Caco-2 (cell line): ENCODE results near the gene OLR1. TPM values are rescaled to one million over a fixed set of nuclear protein-coding genes. Genes with fewer than 3 reads are reported as not detected.

Experiments used
- BruUV-seq: library from RNA; stranded (reverse); fragments of 400-500 nt; replicated peaks from 2 replicates; lab custom pipeline; 2021; lab: Mats Ljungman, UMichigan
- CTCF ChIA-PET: fragments of 300-600 bp; sonication (Branson Sonifier 250); formaldehyde crosslinking; loops from one replicate; lab custom pipeline; 2022; ENCODE audit warnings: antibody characterized with exemption; lab: Charles Lee
- POLR2A ChIA-PET: fragments of 300-600 bp; sonication (Branson Sonifier 250); formaldehyde crosslinking; loops from one replicate; lab custom pipeline; 2022; ENCODE audit warnings: antibody characterized with exemption; lab: Charles Lee
- DNase-seq, 2 experiments: peaks; one replicate each; pipeline versions ENCODE4 v3.0.0 to v3.0.0-alpha.2; 2020 to 2022
- H3K27me3 ChIP-seq: replicated peaks from 2 replicates; pipeline ENCODE4 v1.6.0; 2011; ENCODE audit warnings: low read length; ENCODE audit not compliant: control insufficient read depth, insufficient read depth
- H3K36me3 ChIP-seq: 2 replicates; pipeline ENCODE4 v1.5.1; 2011; ENCODE audit warnings: low read length; ENCODE audit not compliant: control insufficient read depth, insufficient read depth
- H3K4me1 ChIP-seq: fragments of 250-450 bp; sonication (Bioruptor Pico); 2 replicates; pipeline ENCODE4 v1.5.1; 2020; ENCODE audit warnings: mild to moderate bottlenecking
- H3K4me3 ChIP-seq: 2 replicates; pipeline ENCODE4 v1.5.1; 2011; ENCODE audit warnings: low read depth, mild to moderate bottlenecking, control low read depth, low read length
- H3K9me3 ChIP-seq: fragments of 250-450 bp; sonication (Bioruptor Pico); 2 replicates; pipeline ENCODE4 v1.5.1; 2020; ENCODE audit warnings: mild to moderate bottlenecking, moderate library complexity
- H3K27ac Mint-ChIP-seq: one replicate; pipeline ENCODE4 v1.8.0; 2022; ENCODE audit warnings: mixed read lengths; ENCODE audit not compliant: unreplicated experiment
- H3K27me3 Mint-ChIP-seq: one replicate; pipeline ENCODE4 v1.8.0; 2022; ENCODE audit warnings: mixed read lengths; ENCODE audit not compliant: insufficient read depth, unreplicated experiment
- H3K36me3 Mint-ChIP-seq: one replicate; pipeline ENCODE4 v1.8.0; 2022; ENCODE audit warnings: mild to moderate bottlenecking, mixed read lengths; ENCODE audit not compliant: insufficient read depth, unreplicated experiment
- H3K4me1 Mint-ChIP-seq: one replicate; pipeline ENCODE4 v1.8.0; 2022; ENCODE audit warnings: low read depth, mixed read lengths; ENCODE audit not compliant: unreplicated experiment
- H3K4me3 Mint-ChIP-seq: one replicate; pipeline ENCODE4 v1.8.0; 2022; ENCODE audit warnings: mild to moderate bottlenecking, moderate library complexity, mixed read lengths; ENCODE audit not compliant: unreplicated experiment
- H3K9me3 Mint-ChIP-seq: one replicate; pipeline ENCODE4 v1.8.0; 2022; ENCODE audit warnings: mixed read lengths; ENCODE audit not compliant: unreplicated experiment
- intact Hi-C: fragments of 100-400 bp; cut with micrococcal nuclease; formaldehyde crosslinking; loops from one replicate; pipeline ENCODE4 v1.10.0; 2022; ENCODE audit not compliant: unreplicated experiment
- total RNA-seq: library from RNA; stranded (reverse); gene quantifications from 2 replicates; pipeline ENCODE4 v1.2.3, GENCODE V29; 2022
- TF ChIP-seq, protein P1 (sequence below), 2 experiments: fragments of 200-600 bp in 1 of 2; IDR thresholded peaks; 1 replicate in 1 of 2; 2 replicates in 1 of 2; pipeline versions ENCODE4 v1.5.1 to v1.8.0; 2011 to 2022; ENCODE audit warnings: antibody characterized with exemption in 1 of 2, control low read depth in 1 of 2, inconsistent platforms in 1 of 2, low read depth in 1 of 2, low read length in 1 of 2, mild to moderate bottlenecking in 1 of 2, moderate library complexity in 1 of 2; ENCODE audit not compliant: insufficient read depth in 1 of 2, severe bottlenecking in 1 of 2, unreplicated experiment in 1 of 2

OLR1 gene
- total RNA-seq, 1 experiment from 2014 or later, result 183 TPM

DNA sequence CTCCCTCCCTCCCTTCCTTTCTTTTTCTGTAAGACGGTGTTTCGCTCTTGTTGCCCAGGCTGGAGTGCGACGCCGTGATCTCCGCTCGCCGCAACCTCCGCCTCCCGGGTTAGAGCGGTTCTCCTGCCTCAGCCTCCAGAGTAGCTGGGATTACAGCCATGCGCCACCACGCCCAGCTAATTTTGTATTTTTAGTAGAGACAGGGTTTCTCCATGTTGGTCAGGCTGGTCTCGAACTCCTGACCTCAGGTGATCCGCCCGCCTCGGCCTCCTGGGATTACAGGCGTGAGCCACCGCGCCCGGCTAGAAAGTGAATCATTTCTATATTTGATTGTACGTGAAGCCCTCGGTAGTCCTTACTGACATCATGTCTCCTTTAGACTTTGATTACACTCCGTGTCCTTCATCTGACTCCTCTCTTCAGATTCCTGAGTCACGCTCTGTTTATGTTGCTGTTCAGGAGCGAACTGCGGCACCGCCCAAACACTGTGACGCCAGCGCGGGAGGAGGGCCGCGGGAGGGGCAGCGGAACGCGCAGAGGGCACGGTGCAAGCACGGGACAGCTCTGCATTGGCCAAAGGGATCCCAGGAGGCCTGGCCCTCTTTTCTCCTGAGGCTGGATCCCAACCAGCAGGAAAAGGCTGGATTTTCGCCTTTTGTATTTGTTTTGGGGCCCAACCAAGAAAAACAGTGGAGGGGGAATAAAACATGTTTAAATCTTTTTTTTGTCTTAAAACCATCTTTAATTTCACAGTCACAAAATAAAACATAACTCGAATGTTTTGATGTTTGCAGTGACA, 40.2 kb upstream of the OLR1 start:
- Mint-ChIP-seq H3K36me3 (peaks cover 35% of the 10 kb centered on the region), H3K4me3 (peak overlapping the region; percentile 80), H3K27ac (peak overlapping the region; percentile 99), H3K27me3 (no peaks in the 10 kb centered on the region), H3K9me3 (no peaks in the 10 kb centered on the region), H3K4me1 (peaks cover 28% of the 10 kb centered on the region)
- H3K4me3 ChIP-seq, result peak overlapping the region; percentile 92
- intact Hi-C loops, result loop anchor here (1.0 kb wide), 3 partner anchors 22 to 59 kb away; no protein-coding TSS in a partner anchor
- ChIA-PET POLR2A (interaction anchor here (0.6 to 2.2 kb wide), 11 partner anchors 9 to 1266 kb away, joined by 3 to 12 read pairs (median 3); no protein-coding TSS in a partner anchor), CTCF (interaction anchor here (0.5 to 2.2 kb wide), 5 partner anchors 14 to 615 kb away, joined by 3 to 17 read pairs (median 3); no protein-coding TSS in a partner anchor)
- DNase-seq, result peak; percentile 97 to 98
- no TSS peak for BruUV-seq
- no peaks in the 10 kb centered on the region for H3K9me3 ChIP-seq
- TF ChIP-seq, protein P1, sequence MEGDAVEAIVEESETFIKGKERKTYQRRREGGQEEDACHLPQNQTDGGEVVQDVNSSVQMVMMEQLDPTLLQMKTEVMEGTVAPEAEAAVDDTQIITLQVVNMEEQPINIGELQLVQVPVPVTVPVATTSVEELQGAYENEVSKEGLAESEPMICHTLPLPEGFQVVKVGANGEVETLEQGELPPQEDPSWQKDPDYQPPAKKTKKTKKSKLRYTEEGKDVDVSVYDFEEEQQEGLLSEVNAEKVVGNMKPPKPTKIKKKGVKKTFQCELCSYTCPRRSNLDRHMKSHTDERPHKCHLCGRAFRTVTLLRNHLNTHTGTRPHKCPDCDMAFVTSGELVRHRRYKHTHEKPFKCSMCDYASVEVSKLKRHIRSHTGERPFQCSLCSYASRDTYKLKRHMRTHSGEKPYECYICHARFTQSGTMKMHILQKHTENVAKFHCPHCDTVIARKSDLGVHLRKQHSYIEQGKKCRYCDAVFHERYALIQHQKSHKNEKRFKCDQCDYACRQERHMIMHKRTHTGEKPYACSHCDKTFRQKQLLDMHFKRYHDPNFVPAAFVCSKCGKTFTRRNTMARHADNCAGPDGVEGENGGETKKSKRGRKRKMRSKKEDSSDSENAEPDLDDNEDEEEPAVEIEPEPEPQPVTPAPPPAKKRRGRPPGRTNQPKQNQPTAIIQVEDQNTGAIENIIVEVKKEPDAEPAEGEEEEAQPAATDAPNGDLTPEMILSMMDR (IDR thresholded peaks at IDR 0.05; ENCODE audit: insufficient read depth in 1 of 2, low read depth in 1 of 2, low read length in 1 of 2, severe bottlenecking in 1 of 2, unreplicated experiment in 1 of 2), result no peak
- H3K4me1 ChIP-seq, result peaks cover 24% of the 10 kb centered on the region
- H3K36me3 ChIP-seq, result no peaks in the 10 kb centered on the region
- H3K27me3 ChIP-seq, result no peaks in the 10 kb centered on the region

DNA sequence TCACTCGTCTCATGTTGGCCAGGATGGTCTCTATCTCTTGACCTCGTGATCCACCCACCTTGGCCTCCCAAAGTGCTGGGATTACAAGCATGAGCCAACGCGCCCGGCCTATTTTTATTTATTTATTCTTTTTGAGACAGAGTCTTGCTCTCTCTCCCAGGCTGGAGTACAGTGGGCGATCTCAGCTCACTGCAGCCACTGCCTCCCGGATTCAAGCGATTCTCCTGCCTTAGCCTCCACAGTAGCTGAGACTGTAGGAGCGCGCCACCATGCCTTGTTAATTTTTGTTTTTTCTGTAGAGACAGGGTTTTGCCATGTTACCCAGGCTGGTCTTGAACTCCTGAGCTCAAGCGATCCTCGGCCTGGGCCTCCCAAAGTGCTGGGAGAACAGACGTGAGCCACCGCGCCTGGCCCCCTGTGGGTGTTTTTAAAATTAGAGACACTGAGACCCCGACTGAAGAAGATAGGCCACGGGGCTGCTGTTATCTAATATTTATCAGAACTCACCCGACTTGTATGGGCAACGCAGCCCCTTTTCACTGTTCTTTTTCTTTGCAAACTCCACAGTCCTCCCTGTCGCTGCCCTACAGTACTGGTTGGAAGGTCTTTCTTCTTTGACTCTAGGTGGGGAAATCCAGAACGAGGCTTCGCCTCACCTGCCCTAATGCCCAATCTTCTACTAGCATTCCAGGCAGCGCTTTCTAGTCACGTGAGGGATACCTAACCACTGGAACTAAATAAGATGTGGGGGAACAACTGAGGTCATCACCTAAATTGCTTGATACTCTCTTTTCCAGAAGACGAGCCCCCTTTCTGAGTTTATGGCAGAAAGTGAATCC, 39.4 kb upstream of the OLR1 start:
- peak overlapping the region; percentile 80 for H3K4me3 Mint-ChIP-seq
- CTCF ChIA-PET, result no interaction called here

More for the DNA sequence above, 39.4 kb upstream of the OLR1 start:
- BruUV-seq, result TSS peak; percentile 75
- TF ChIP-seq, protein P1 (IDR thresholded peaks at IDR 0.05; ENCODE audit: insufficient read depth in 1 of 2, low read depth in 1 of 2, low read length in 1 of 2, severe bottlenecking in 1 of 2, unreplicated experiment in 1 of 2), result no peak
- peak overlapping the region; percentile 99 for H3K27ac Mint-ChIP-seq
- intact Hi-C loops, result no loop called here
- Histone ChIP-seq H3K4me3 (peak overlapping the region; percentile 92), H3K9me3 (no peaks in the 10 kb centered on the region), H3K4me1 (peaks cover 24% of the 10 kb centered on the region), H3K27me3 (no peaks in the 10 kb centered on the region), H3K36me3 (no peaks in the 10 kb centered on the region)
- no peaks in the 10 kb centered on the region for H3K9me3 Mint-ChIP-seq
- peaks cover 28% of the 10 kb centered on the region for H3K4me1 Mint-ChIP-seq
- POLR2A ChIA-PET, result no interaction called here
- peaks cover 35% of the 10 kb centered on the region for H3K36me3 Mint-ChIP-seq
- peak in 1 of 2 experiments; percentile 29 for DNase-seq
- no peaks in the 10 kb centered on the region for H3K27me3 Mint-ChIP-seq
